RWPE2 (cell line): ENCODE measurements around the gene SMYD3.

Source experiments
- ATAC-seq: fragments of 200-7000 bp; cut with Tn5 transposase; 3 replicates; pipeline ENCODE4 v1.9.1; 2021; ENCODE audit warnings: low read depth
- DNase-seq: peaks from one replicate; pipeline ENCODE4 v3.0.0-alpha.2; 2020; ENCODE audit warnings: low spot score
- H3K27ac ChIP-seq: fragments of 450-650 bp; 2 replicates; pipeline ENCODE4 v1.5.1; 2017; ENCODE audit warnings: mild to moderate bottlenecking; ENCODE audit not compliant: poor library complexity, severe bottlenecking
- H3K27me3 ChIP-seq: fragments of 250-450 bp; sonication (Bioruptor Pico); 2 replicates; pipeline ENCODE4 v1.5.1; 2021; ENCODE audit warnings: mild to moderate bottlenecking, moderate library complexity; ENCODE audit not compliant: insufficient read depth, poor library complexity, severe bottlenecking
- H3K36me3 ChIP-seq: fragments of 250-450 bp; sonication (Bioruptor Pico); 2 replicates; pipeline ENCODE4 v1.5.1; 2020; ENCODE audit warnings: low read depth, mild to moderate bottlenecking, moderate library complexity
- H3K4me1 ChIP-seq: fragments of 250-450 bp; sonication (Bioruptor Pico); 2 replicates; pipeline ENCODE4 v1.5.1; 2021; ENCODE audit warnings: mild to moderate bottlenecking, moderate library complexity; ENCODE audit not compliant: insufficient read depth, poor library complexity, severe bottlenecking
- H3K4me3 ChIP-seq: fragments of 250-450 bp; sonication (Bioruptor Pico); 2 replicates; pipeline ENCODE4 v1.5.1; 2021; ENCODE audit warnings: mild to moderate bottlenecking, moderate library complexity; ENCODE audit not compliant: severe bottlenecking
- H3K9me3 ChIP-seq: fragments of 250-450 bp; sonication (Bioruptor Pico); 2 replicates; pipeline ENCODE4 v1.5.1; 2021; ENCODE audit warnings: mild to moderate bottlenecking, moderate library complexity; ENCODE audit not compliant: severe bottlenecking
- TF ChIP-seq, protein P1 (sequence below): fragments of 450-650 bp; IDR thresholded peaks from one replicate; pipeline ENCODE4 v1.5.1; 2017; ENCODE audit warnings: mild to moderate bottlenecking, moderate library complexity; ENCODE audit not compliant: poor library complexity, severe bottlenecking

SMYD3 gene

DNA sequence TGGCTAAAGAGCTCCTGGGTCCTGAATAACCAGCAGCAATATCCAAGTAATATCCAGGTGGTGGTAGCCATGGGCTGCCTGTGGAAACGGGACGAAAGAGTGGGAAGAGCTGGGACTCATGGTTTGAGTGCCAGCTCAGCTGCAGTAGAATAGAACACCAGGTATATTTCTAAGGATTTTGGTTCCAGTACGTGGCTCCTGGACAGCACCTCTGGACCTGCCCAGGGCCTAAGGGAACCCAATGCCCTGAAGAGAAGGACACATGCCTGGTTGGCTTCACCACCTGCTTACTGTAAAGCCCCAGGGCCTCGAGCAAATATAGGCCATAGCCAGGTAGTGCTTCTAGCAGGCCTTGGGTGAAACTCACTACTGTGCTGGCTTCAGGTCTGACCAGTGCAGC lies 785.6 kb downstream of the SMYD3 start:
- H3K4me3 ChIP-seq = no peak overlapping the region
- no peaks in the 10 kb centered on the region for H3K36me3 ChIP-seq
- H3K27me3 ChIP-seq = no peaks in the 10 kb centered on the region
- DNase-seq = no peak
- H3K27ac ChIP-seq = no peak overlapping the region
- no peaks in the 10 kb centered on the region for H3K4me1 ChIP-seq
- TF ChIP-seq, protein P1, sequence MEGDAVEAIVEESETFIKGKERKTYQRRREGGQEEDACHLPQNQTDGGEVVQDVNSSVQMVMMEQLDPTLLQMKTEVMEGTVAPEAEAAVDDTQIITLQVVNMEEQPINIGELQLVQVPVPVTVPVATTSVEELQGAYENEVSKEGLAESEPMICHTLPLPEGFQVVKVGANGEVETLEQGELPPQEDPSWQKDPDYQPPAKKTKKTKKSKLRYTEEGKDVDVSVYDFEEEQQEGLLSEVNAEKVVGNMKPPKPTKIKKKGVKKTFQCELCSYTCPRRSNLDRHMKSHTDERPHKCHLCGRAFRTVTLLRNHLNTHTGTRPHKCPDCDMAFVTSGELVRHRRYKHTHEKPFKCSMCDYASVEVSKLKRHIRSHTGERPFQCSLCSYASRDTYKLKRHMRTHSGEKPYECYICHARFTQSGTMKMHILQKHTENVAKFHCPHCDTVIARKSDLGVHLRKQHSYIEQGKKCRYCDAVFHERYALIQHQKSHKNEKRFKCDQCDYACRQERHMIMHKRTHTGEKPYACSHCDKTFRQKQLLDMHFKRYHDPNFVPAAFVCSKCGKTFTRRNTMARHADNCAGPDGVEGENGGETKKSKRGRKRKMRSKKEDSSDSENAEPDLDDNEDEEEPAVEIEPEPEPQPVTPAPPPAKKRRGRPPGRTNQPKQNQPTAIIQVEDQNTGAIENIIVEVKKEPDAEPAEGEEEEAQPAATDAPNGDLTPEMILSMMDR = no peak
- no peaks in the 10 kb centered on the region for H3K9me3 ChIP-seq
- ATAC-seq = no peak

GRCh38 chr1:245718951-245719350 lies 788.1 kb downstream of the SMYD3 start:
- no peak for DNase-seq
- no peak overlapping the region for H3K27ac ChIP-seq
- no peak overlapping the region for H3K4me3 ChIP-seq
- H3K9me3 ChIP-seq = no peaks in the 10 kb centered on the region
- TF ChIP-seq, protein P1 = no peak
- H3K27me3 ChIP-seq = no peaks in the 10 kb centered on the region
- no peaks in the 10 kb centered on the region for H3K36me3 ChIP-seq
- H3K4me1 ChIP-seq = no peaks in the 10 kb centered on the region
- ATAC-seq = no peak

DNA sequence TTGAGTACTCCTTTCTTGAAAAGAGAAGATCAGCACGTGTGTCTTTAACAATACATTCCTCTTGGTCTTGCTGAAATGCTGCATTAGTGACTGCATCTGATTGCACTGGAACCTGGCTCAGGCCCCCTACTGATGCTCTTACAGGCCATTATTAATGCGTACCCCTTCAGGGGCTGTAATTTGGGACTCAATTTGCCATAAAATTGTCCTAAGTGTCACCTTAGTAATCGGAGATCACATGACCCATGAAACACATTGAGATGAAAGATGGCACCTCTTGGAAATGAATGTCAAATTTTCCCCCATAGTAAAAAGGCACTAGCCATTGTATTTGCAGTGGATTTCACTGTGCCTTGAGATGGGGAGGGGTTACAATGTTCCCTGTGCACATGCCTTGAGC lies 789.0 kb downstream of the SMYD3 start:
- TF ChIP-seq, protein P1 = no peak
- H3K27ac ChIP-seq = no peak overlapping the region

DNA sequence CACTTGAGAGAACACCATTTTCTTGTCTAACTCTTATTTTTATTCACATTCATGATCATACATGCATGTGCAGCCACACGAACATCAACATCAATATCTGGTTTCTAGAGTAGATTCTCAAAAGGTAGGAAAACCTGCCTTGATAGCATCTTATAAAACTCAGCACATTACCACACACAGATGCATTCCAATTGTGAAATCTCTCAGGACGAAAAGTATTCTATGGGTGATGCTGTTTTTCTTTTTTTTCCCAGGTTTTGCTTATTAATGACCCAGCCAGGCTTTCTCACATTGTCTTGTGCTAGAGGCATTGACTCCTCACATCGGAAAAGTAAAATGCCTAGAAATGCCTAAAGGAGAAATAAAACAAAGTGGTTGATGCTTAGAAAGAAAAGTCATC lies 789.5 kb downstream of the SMYD3 start:
- no peaks in the 10 kb centered on the region for H3K9me3 ChIP-seq
- no peak for DNase-seq
- H3K36me3 ChIP-seq = no peaks in the 10 kb centered on the region
- no peaks in the 10 kb centered on the region for H3K27me3 ChIP-seq
- no peak for ATAC-seq
- H3K4me3 ChIP-seq = no peak overlapping the region
- H3K27ac ChIP-seq = no peak overlapping the region
- TF ChIP-seq, protein P1 = no peak
- no peaks in the 10 kb centered on the region for H3K4me1 ChIP-seq

More for the DNA sequence above, 789.0 kb downstream of the SMYD3 start:
- Histone ChIP-seq H3K4me3 (no peak overlapping the region), H3K36me3 (no peaks in the 10 kb centered on the region), H3K27me3 (no peaks in the 10 kb centered on the region), H3K9me3 (no peaks in the 10 kb centered on the region), H3K4me1 (no peaks in the 10 kb centered on the region)
- DNase-seq = no peak
- ATAC-seq = no peak

DNA sequence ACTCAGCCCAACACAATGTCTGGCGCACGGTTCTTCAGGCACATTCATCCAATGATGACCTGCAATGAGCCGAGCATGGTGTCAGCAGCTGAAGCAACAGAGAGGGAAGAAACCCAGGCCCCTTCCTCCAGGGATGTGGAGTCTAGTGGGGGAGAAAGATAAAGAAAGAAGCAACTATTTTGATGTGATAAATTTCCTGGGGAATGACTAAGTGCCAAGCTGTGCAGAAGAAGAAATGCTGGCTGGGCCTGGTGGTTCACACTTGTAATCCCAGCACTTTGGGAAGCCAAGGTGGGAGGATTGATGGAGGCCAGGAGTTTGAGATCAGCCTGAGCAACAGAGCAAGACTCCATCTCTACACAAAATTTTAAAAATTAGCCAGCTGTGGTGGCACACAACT lies 790.5 kb downstream of the SMYD3 start:
- H3K36me3 ChIP-seq = no peaks in the 10 kb centered on the region
- no peaks in the 10 kb centered on the region for H3K27me3 ChIP-seq
- no peak for ATAC-seq
- no peak overlapping the region for H3K27ac ChIP-seq
- H3K4me3 ChIP-seq = no peak overlapping the region
- no peaks in the 10 kb centered on the region for H3K9me3 ChIP-seq
- no peaks in the 10 kb centered on the region for H3K4me1 ChIP-seq
- DNase-seq = no peak
- TF ChIP-seq, protein P1 = no peak
